GM19467 (cell line): Measurements from ENCODE around the gene TLE2.
"Not testable (repeated sequence)": the region's sequence is repeated elsewhere in the genome, so short reads cannot be mapped to it uniquely, and the experiment has no call there.

Experiments used
- ATAC-seq: cut with Tn5 transposase; IDR thresholded peaks from one replicate; pipeline ENCODE4 v1.9.1; 2021; ENCODE audit warnings: mild to moderate bottlenecking, moderate library complexity; ENCODE audit not compliant: unreplicated experiment

TLE2 gene

GRCh38 chr19:2988568-2988967, 40.5 kb downstream of the TLE2 start:
- ATAC-seq: no peak

- no peak for ATAC-seq
Observed at GRCh38 chr19:2987797-2988196, 41.3 kb downstream of the TLE2 start.

- ATAC-seq: no peak
Observed at GRCh38 chr19:2986951-2987524, 42.0 kb downstream of the TLE2 start.

GRCh38 chr19:2984215-2984528, 44.9 kb downstream of the TLE2 start:
- no peak for ATAC-seq

- ATAC-seq: no peak
Observed at GRCh38 chr19:2983351-2984214, 45.5 kb downstream of the TLE2 start.

- ATAC-seq: no peak
Observed at GRCh38 chr19:2982983-2983350, 46.1 kb downstream of the TLE2 start.

- ATAC-seq: no peak
Observed at GRCh38 chr19:2982561-2982960, 46.5 kb downstream of the TLE2 start.

- ATAC-seq: no peak
Observed at GRCh38 chr19:2981898-2982297, 47.2 kb downstream of the TLE2 start.

GRCh38 chr19:2978772-2979171, 50.3 kb downstream of the TLE2 start:
- no peak for ATAC-seq

GRCh38 chr19:2978166-2978767, 50.8 kb downstream of the TLE2 start:
- ATAC-seq: no peak

GRCh38 chr19:2977746-2978138, 51.3 kb downstream of the TLE2 start:
- no peak for ATAC-seq

GRCh38 chr19:2977001-2977745, 51.9 kb downstream of the TLE2 start, which contains the start of gene TLE6:
Gene TLE6 (plus strand): TSS chr19:2977564. CDS start chr19:2978234, 670 bp downstream.
- peak; percentile 94 for ATAC-seq

- no peak for ATAC-seq
Observed at GRCh38 chr19:2976609-2977000, 52.5 kb downstream of the TLE2 start.

- ATAC-seq: no peak
Observed at GRCh38 chr19:2974342-2975041, 54.6 kb downstream of the TLE2 start.

GRCh38 chr19:2973229-2973628, 55.9 kb downstream of the TLE2 start:
- ATAC-seq: no peak

- no peak for ATAC-seq
Observed at GRCh38 chr19:2970201-2970835, 58.8 kb downstream of the TLE2 start.

- no peak for ATAC-seq
Observed at GRCh38 chr19:2969104-2969504, 60.0 kb downstream of the TLE2 start.

GRCh38 chr19:2967972-2968371, 61.1 kb downstream of the TLE2 start:
- ATAC-seq: no peak

GRCh38 chr19:2964874-2965273, 64.2 kb downstream of the TLE2 start:
- ATAC-seq: no peak

GRCh38 chr19:2963631-2964030, 65.4 kb downstream of the TLE2 start:
- not testable (repeated sequence) for ATAC-seq
